HG03378 (cell line): Measurements from ENCODE around the gene SET.

Source experiments
- ATAC-seq: cut with Tn5 transposase; IDR thresholded peaks from one replicate; pipeline ENCODE4 v1.9.1; 2021; ENCODE audit warnings: mild to moderate bottlenecking, moderate library complexity; ENCODE audit not compliant: unreplicated experiment

SET gene

GRCh38 chr9:128728298-128728697 is 39.3 kb downstream of the SET start:
- ATAC-seq, result no peak

- no peak for ATAC-seq
Observed at GRCh38 chr9:128729302-128729701, 40.3 kb downstream of the SET start.

GRCh38 chr9:128729766-128730517 is 40.9 kb downstream of the SET start:
- no peak for ATAC-seq

GRCh38 chr9:128731093-128731492 is 42.1 kb downstream of the SET start:
- ATAC-seq, result no peak

- no peak for ATAC-seq
Observed at GRCh38 chr9:128731691-128732090, 42.7 kb downstream of the SET start.

- no peak for ATAC-seq
Observed at GRCh38 chr9:128732576-128732975, 43.6 kb downstream of the SET start.

- no peak for ATAC-seq
Observed at GRCh38 chr9:128733256-128733655, 44.2 kb downstream of the SET start.

GRCh38 chr9:128735373-128735772 is 46.4 kb downstream of the SET start:
- no peak for ATAC-seq

- ATAC-seq, result no peak
Observed at GRCh38 chr9:128742401-128742800, 53.4 kb downstream of the SET start.

GRCh38 chr9:128743421-128743820 is 54.4 kb downstream of the SET start:
- ATAC-seq, result no peak
